ENCODE results near the gene ERMARD.

Gene ERMARD

DNA sequence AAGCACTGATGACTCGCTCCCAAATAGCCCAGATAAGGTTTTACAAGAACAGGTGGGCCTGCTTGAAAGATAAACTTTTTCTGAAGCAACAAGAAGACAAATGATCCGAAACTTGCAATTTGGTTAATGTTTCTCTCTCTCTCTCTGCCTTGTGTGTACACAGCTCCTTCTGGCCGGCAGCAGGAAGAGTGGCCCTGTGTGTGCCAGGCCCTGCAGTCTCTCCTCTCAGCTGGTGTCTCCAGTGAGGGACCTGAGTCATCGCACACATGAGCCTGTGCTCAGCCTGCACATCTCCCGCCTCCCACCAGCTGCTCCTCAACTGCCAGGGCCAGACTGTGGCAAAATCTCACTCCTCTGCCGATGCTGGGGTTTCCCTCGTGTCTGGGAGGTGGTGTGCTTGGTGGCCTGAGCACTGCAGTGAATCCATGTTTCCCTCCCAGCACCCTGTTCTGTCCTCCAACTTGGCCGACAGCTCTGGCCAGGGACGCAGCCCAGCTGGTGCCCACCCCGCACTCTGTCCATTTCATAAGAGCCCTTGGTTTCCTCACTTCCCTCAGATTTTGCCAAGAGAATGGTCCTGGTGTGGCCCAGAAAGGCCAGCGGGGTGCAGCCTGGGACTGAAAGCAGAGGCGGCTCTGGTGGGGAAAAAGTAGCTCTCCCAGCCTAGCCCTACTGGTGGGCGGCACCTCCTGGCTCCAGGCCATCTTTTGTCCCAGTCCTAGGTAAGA, 49.4 kb downstream of the ERMARD start:
- POLR2A ChIA-PET, result interaction anchor here (1.3 kb wide), 1 partner anchor 11 kb away, joined by 3 read pairs; no protein-coding TSS in a partner anchor

GRCh38 chr6:169801396-169802160, 50.2 kb downstream of the ERMARD start:
- DNase-seq (ENCODE audit: extremely low spot score), result no peak
- ChIA-PET POLR2A (interaction anchor here (1.3 kb wide), 1 partner anchor 11 kb away, joined by 3 read pairs; no protein-coding TSS in a partner anchor), CTCF (interaction anchor here (2.0 to 6.6 kb wide), 2 partner anchors 11 to 30 kb away, joined by 6 to 31 read pairs; no protein-coding TSS in a partner anchor)
- TF ChIP-seq LEF1 (IDR thresholded peaks at IDR 0.05; ENCODE audit: borderline replicate concordance) (no peak), ELF4 (IDR thresholded peaks at IDR 0.05) (no peak), ZNF384 (IDR thresholded peaks at IDR 0.05) (no peak), FOXK2 (IDR thresholded peaks at IDR 0.05) (no peak), BHLHE40 (IDR thresholded peaks at IDR 0.05; ENCODE audit: borderline replicate concordance) (no peak), FOXM1 (IDR thresholded peaks at IDR 0.05; ENCODE audit: borderline replicate concordance) (no peak), CTBP1 (IDR thresholded peaks at IDR 0.05; ENCODE audit: borderline replicate concordance) (no peak), FOXA1 (IDR thresholded peaks at IDR 0.05) (no peak), PKNOX1 (IDR thresholded peaks at IDR 0.05) (no peak), SUZ12 (IDR thresholded peaks at IDR 0.05) (no peak), TARDBP (IDR thresholded peaks at IDR 0.05) (no peak)

More for the DNA sequence above, 49.4 kb downstream of the ERMARD start:
- TF ChIP-seq ARNT (IDR thresholded peaks at IDR 0.05) (no peak), TARDBP (IDR thresholded peaks at IDR 0.05) (no peak), ELF4 (IDR thresholded peaks at IDR 0.05) (no peak), L3MBTL2 (conservative IDR thresholded peaks at IDR 0.05) (no peak), ZNF384 (IDR thresholded peaks at IDR 0.05) (no peak), HDGF (IDR thresholded peaks at IDR 0.05; ENCODE audit: borderline replicate concordance) (no peak), LEF1 (IDR thresholded peaks at IDR 0.05; ENCODE audit: borderline replicate concordance) (no peak), CTBP1 (IDR thresholded peaks at IDR 0.05; ENCODE audit: borderline replicate concordance) (no peak), SUZ12 (IDR thresholded peaks at IDR 0.05) (no peak), FOXK2 (IDR thresholded peaks at IDR 0.05) (no peak), SP1 (IDR thresholded peaks at IDR 0.05) (no peak), PKNOX1 (IDR thresholded peaks at IDR 0.05) (no peak), FOXM1 (IDR thresholded peaks at IDR 0.05; ENCODE audit: borderline replicate concordance) (no peak), NFRKB (IDR thresholded peaks at IDR 0.05) (no peak), FOXA1 (IDR thresholded peaks at IDR 0.05) (no peak), BHLHE40 (IDR thresholded peaks at IDR 0.05; ENCODE audit: borderline replicate concordance) (no peak)
- no peak for DNase-seq (ENCODE audit: extremely low spot score)
- CTCF ChIA-PET, result interaction anchor here (1.0 to 2.0 kb wide), 2 partner anchors 10 to 31 kb away, joined by 3 to 6 read pairs; no protein-coding TSS in a partner anchor

GRCh38 chr6:169802790-169803189, 51.4 kb downstream of the ERMARD start:
- CTCF ChIA-PET, result interaction anchor here (6.6 kb wide), 1 partner anchor 29 kb away, joined by 31 read pairs; no protein-coding TSS in a partner anchor
- POLR2A ChIA-PET, result interaction anchor here (0.8 to 1.6 kb wide), 2 partner anchors 101 to 487 kb away, joined by 4 to 6 read pairs; partner anchors contain the start of genes C6orf120 and WDR27
- TF ChIP-seq SUZ12 (IDR thresholded peaks at IDR 0.05) (no peak), FOXK2 (IDR thresholded peaks at IDR 0.05) (no peak), NFRKB (IDR thresholded peaks at IDR 0.05) (no peak), LEF1 (IDR thresholded peaks at IDR 0.05; ENCODE audit: borderline replicate concordance) (no peak), FOXA1 (IDR thresholded peaks at IDR 0.05) (no peak), ELF4 (IDR thresholded peaks at IDR 0.05) (no peak), TARDBP (IDR thresholded peaks at IDR 0.05) (no peak), CTBP1 (IDR thresholded peaks at IDR 0.05; ENCODE audit: borderline replicate concordance) (no peak), SP1 (IDR thresholded peaks at IDR 0.05) (no peak), PKNOX1 (IDR thresholded peaks at IDR 0.05) (no peak)
- no peak for DNase-seq (ENCODE audit: extremely low spot score)

GRCh38 chr6:169803271-169803811, 51.9 kb downstream of the ERMARD start:
- POLR2A ChIA-PET, result interaction anchor here (0.8 to 3.3 kb wide), 5 partner anchors 10 to 487 kb away, joined by 3 to 16 read pairs (median 6); partner anchors contain the start of genes C6orf120, DYNLT2, ERMARD and WDR27
- TF ChIP-seq FOXK2 (IDR thresholded peaks at IDR 0.05) (no peak), L3MBTL2 (conservative IDR thresholded peaks at IDR 0.05) (no peak), FOXM1 (IDR thresholded peaks at IDR 0.05; ENCODE audit: borderline replicate concordance) (no peak), SP1 (IDR thresholded peaks at IDR 0.05) (no peak), LEF1 (IDR thresholded peaks at IDR 0.05; ENCODE audit: borderline replicate concordance) (no peak), SUZ12 (IDR thresholded peaks at IDR 0.05) (no peak), FOXA1 (IDR thresholded peaks at IDR 0.05) (no peak), CTBP1 (IDR thresholded peaks at IDR 0.05; ENCODE audit: borderline replicate concordance) (no peak), PKNOX1 (IDR thresholded peaks at IDR 0.05) (no peak), NFRKB (IDR thresholded peaks at IDR 0.05) (no peak), TARDBP (IDR thresholded peaks at IDR 0.05) (no peak), ZNF384 (IDR thresholded peaks at IDR 0.05) (no peak), HDGF (IDR thresholded peaks at IDR 0.05; ENCODE audit: borderline replicate concordance) (no peak)
- DNase-seq (ENCODE audit: extremely low spot score), result no peak
- CTCF ChIA-PET, result interaction anchor here (1.2 to 6.6 kb wide), 2 partner anchors 9 to 28 kb away, joined by 5 to 31 read pairs; no protein-coding TSS in a partner anchor
